HFFc6 (cell line): ENCODE results near the gene SPRED2. TPM values are rescaled to one million over a fixed set of nuclear protein-coding genes. Genes with fewer than 3 reads are reported as not detected.

Experiments used
- DNase-seq: peaks from one replicate; pipeline ENCODE4 v3.0.0-alpha.2; 2018
- H3K27ac Mint-ChIP-seq: 2 replicates; pipeline ENCODE4 v1.8.0; 2020; ENCODE audit warnings: mild to moderate bottlenecking, mixed read lengths
- H3K27me3 Mint-ChIP-seq: 2 replicates; pipeline ENCODE4 v1.8.0; 2021; ENCODE audit warnings: mild to moderate bottlenecking, moderate library complexity, mixed read lengths; ENCODE audit not compliant: insufficient read depth
- H3K36me3 Mint-ChIP-seq: 2 replicates; pipeline ENCODE4 v1.8.0; 2021; ENCODE audit warnings: low read depth, mixed read lengths
- H3K4me1 Mint-ChIP-seq: 2 replicates; pipeline ENCODE4 v1.8.0; 2020; ENCODE audit warnings: low read depth, mixed read lengths
- H3K4me3 Mint-ChIP-seq: 2 replicates; pipeline ENCODE4 v1.8.0; 2020; ENCODE audit warnings: mild to moderate bottlenecking, moderate library complexity, mixed read lengths
- H3K9me3 Mint-ChIP-seq: 2 replicates; pipeline ENCODE4 v1.8.0; 2020; ENCODE audit warnings: mild to moderate bottlenecking, mixed read lengths
- total RNA-seq, 6 experiments: library from RNA; stranded (reverse); fragmentation: NEBNext Ultra II Directional; extraction: Animal tissue kit (Norgen Biotek cat#: 25700); gene quantifications; 2 replicates in 1 of 6; 3 replicates in 5 of 6; pipeline ENCODE4 v1.2.3, GENCODE V29; 2021
- TF ChIP-seq, protein P1 (sequence below): fragments of 200-600 bp; sonication (generic); IDR thresholded peaks from 2 replicates; pipeline ENCODE4 v1.5.0; 2021; ENCODE audit warnings: antibody characterized with exemption, mild to moderate bottlenecking

The SPRED2 gene
- total RNA-seq, 6 experiments from 2014 or later: 28.7 to 38.5 (median 33.3) TPM

DNA sequence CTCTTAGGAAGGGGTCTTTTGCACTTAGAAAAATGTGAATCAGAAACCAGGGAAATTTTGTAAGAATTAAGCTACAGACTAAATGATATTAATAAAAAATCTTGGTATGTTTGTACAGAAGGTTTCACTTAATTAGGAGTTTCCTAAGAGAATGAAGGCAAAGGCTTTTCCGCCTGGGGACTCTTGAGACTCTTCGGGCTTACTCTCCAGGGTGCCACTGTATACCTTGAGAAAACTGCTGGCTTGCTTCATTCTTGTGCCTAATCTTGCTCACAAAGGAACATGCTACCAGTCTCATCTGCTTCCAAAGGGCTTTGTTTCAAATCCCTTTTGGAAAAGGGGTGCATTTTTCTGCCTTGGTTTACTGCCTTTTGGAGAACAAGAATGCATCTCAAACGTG, 155.3 kb downstream of the SPRED2 start:
- TF ChIP-seq, protein P1, sequence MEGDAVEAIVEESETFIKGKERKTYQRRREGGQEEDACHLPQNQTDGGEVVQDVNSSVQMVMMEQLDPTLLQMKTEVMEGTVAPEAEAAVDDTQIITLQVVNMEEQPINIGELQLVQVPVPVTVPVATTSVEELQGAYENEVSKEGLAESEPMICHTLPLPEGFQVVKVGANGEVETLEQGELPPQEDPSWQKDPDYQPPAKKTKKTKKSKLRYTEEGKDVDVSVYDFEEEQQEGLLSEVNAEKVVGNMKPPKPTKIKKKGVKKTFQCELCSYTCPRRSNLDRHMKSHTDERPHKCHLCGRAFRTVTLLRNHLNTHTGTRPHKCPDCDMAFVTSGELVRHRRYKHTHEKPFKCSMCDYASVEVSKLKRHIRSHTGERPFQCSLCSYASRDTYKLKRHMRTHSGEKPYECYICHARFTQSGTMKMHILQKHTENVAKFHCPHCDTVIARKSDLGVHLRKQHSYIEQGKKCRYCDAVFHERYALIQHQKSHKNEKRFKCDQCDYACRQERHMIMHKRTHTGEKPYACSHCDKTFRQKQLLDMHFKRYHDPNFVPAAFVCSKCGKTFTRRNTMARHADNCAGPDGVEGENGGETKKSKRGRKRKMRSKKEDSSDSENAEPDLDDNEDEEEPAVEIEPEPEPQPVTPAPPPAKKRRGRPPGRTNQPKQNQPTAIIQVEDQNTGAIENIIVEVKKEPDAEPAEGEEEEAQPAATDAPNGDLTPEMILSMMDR: no peak
- Mint-ChIP-seq H3K4me3 (no peak overlapping the region), H3K36me3 (peaks cover 24% of the 10 kb centered on the region), H3K27ac (no peak overlapping the region), H3K27me3 (peaks cover 2% of the 10 kb centered on the region; the same call in 1 of the 2 replicates), H3K9me3 (no peaks in the 10 kb centered on the region), H3K4me1 (peaks cover 49% of the 10 kb centered on the region)
- DNase-seq: no peak

DNA sequence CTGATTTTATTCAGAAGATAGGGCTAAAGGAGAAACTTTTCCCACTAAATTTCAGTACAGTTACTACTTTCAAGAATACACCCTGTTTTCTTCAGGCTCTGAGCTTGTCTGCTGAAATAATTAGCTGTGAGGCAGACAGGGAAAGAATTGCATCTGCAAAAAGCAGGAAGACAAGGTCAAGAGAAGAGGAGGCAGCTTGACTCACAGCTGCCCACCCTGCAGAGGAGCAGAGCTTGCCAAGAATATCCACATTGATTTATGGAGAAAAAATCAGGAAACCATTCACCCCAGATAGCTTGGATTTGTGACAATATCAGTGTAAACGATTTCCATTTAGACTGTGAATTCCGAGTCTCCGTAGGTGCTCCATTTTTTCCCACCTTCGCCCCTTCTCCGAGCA, 155.8 kb downstream of the SPRED2 start:
- Mint-ChIP-seq H3K36me3 (peaks cover 26% of the 10 kb centered on the region), H3K27ac (no peak overlapping the region), H3K4me1 (peaks cover 44% of the 10 kb centered on the region), H3K4me3 (no peak overlapping the region), H3K9me3 (no peaks in the 10 kb centered on the region), H3K27me3 (peaks cover 2% of the 10 kb centered on the region; the same call in 1 of the 2 replicates)
- no peak for DNase-seq
- TF ChIP-seq, protein P1: no peak

DNA sequence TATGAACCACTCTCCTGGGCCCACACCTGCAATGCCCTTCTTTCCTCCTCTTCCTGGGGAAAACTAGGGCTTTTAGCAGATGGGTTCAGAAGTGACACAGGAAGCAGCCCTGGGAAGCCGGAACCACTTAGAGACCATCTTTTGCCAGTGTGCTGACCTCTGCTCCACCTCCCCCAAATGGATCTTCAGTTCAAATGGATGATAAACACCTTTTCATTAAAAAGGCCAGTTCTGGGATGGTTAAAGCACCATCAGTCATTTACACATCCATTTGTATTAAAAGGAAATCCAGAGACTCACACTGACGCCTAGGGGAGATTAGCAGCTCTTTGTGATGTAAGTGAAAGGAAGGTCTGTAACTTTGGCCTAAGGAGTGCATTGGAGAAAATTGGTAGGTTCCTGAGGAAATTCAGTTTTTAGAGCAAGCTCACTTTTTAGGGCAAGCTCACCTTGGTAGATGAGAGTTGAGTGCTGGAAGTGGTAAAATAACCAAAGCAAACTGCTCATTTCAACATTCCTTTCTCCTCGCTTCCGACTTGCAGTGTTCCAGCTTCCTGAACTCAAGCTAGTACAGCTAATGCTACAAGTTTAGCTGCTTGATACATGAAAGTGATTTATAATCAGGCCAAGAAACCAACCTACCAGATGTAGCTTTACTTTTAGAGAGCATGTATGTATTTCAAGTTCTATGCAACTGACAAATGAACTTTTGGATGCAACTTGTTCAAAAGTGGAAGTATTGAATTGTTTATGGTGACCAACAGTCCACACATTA, 157.1 kb downstream of the SPRED2 start:
- H3K27ac Mint-ChIP-seq: no peak overlapping the region; the same call in 1 of the 2 replicates
- peaks cover 44% of the 10 kb centered on the region for H3K4me1 Mint-ChIP-seq
- no peak overlapping the region for H3K4me3 Mint-ChIP-seq
- no peak for DNase-seq
- H3K36me3 Mint-ChIP-seq: peaks cover 28% of the 10 kb centered on the region
- H3K9me3 Mint-ChIP-seq: no peaks in the 10 kb centered on the region
- TF ChIP-seq, protein P1: no peak
- peaks cover 2% of the 10 kb centered on the region; the same call in 1 of the 2 replicates for H3K27me3 Mint-ChIP-seq

DNA sequence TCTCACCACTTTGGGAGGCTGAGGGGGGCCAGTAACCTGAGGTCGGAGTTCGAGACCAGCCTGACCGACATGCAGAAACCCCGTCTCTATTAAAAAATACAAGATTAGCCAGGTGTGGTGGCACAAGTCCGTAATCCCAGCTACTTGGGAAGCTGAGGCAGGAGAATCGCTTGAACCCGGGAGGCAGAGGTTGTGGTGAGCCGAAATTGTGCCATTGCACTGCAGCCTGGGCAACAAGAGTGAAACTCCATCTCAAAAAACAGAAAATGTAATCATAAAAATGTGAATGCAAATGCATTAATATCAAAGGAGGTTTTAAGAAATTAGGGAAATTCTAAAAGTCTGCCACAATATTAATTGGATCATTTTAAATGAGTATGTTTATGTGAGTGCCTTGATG, 159.1 kb downstream of the SPRED2 start:
- TF ChIP-seq, protein P1: no peak
- no peaks in the 10 kb centered on the region for H3K27me3 Mint-ChIP-seq
- no peak overlapping the region for H3K4me3 Mint-ChIP-seq
- peaks cover 37% of the 10 kb centered on the region for H3K4me1 Mint-ChIP-seq
- DNase-seq: no peak
- peaks cover 38% of the 10 kb centered on the region for H3K36me3 Mint-ChIP-seq
- no peaks in the 10 kb centered on the region for H3K9me3 Mint-ChIP-seq
- no peak overlapping the region for H3K27ac Mint-ChIP-seq

DNA sequence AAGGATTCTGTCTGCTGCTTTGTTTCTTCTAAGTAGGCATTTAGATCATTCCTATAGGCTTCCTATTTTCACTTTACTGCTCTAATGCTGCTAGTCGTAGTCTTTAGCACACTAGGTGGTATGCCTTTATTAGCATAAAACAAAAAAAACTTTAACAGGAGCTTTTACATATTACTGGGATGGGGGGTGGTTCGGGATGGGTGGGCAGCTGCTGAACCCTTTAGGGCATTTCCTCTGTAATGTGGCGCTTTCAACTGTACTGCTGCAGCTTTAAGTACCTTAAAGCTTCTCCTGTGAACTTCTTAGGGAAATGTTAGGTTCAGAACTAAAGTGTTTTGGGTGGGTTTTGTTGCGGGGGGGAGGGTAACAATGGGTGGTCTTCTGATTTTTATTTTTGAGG, 163.4 kb downstream of the SPRED2 start:
- DNase-seq: no peak
- H3K27me3 Mint-ChIP-seq: no peaks in the 10 kb centered on the region
- TF ChIP-seq, protein P1: no peak
- H3K27ac Mint-ChIP-seq: no peak overlapping the region; the same call in 1 of the 2 replicates
- H3K4me1 Mint-ChIP-seq: peaks cover 30% of the 10 kb centered on the region
- H3K4me3 Mint-ChIP-seq: no peak overlapping the region
- peaks cover 41% of the 10 kb centered on the region for H3K36me3 Mint-ChIP-seq
- H3K9me3 Mint-ChIP-seq: no peaks in the 10 kb centered on the region
